Fibroblast of skin of right biceps (primary cell): Measurements from ENCODE around the gene OR51D1.

Experiments used
- DNase-seq: peaks from one replicate; pipeline ENCODE4 v3.0.0-alpha.2; 2013

OR51D1 gene, protein sequence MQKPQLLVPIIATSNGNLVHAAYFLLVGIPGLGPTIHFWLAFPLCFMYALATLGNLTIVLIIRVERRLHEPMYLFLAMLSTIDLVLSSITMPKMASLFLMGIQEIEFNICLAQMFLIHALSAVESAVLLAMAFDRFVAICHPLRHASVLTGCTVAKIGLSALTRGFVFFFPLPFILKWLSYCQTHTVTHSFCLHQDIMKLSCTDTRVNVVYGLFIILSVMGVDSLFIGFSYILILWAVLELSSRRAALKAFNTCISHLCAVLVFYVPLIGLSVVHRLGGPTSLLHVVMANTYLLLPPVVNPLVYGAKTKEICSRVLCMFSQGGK

DNA sequence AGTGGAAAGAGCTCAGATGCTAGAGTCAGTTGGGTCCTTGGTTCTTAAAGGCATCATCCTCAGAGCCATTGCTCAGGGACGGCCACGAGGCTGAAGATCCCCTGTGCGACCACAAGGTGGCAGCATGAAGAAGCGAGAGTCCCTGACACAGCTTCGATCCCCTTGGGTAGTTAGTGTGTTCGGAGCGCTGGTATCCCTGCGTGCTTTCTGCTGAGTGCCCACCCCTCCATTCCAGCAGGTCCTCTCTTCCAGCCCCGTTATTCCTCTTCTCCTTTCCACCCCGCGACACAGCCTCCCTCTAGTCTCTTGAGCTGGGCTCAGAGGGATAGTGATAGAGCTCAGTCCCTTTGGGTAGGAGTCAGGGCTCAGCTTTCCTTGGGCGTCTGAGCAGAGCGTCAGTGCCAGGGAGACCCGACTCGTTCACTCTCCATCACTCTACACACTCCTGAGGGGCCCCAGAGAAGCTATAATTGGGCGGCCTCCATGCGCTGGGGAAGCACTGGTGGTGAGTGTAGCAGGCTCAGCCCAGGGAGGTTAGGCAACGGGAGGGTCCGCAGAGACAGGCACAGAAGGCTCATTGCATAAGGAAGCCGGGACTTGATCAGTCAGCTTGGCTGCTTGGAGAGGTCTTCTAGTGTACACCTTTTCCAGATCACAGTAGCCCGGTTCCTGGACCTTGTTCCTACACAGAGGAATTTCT lies at the start of gene OR51D1:
OR51D1 (plus strand) TSS at position 516 of the 700 bp plus-strand sequence. CDS start 2,314 bp downstream, outside the sequence.
- DNase-seq = peak; percentile 63

DNA sequence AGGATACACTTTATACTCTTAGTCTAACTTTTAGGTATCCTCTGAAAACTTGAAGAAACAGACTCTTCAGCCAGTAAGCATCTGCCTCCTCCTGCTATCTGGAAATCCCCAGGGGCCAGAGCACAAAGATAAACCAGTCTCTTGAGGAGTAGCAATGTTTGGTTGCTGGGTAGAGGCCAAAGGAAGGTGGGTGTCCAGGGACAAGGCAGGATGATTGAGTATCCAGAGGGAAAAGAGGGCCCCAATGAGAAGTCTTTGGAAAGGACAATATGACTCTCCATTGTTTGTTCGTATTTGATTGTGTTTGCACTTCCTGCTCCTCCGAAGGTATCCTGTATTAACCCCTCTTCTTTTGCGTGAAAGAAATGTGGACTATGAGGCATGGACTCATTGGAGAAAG lies 48.3 kb upstream of the OR51D1 start:
- DNase-seq = no peak

DNA sequence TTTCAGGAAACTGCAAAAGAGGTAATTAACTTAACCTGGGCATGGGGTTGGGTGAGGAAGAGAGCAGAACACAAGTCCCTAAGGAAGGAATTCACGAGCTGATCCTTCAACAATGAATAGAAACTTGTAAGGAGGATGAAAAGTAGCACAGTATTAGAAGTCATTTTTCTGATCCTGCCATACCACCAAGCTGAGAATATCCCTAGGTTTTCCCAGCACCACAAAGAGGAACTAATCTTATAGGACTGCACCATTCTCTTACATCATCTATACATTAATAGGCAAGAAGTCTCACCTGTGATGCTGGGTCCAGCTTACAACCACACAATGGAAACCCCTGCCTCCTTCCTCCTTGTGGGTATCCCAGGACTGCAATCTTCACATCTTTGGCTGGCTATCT lies 43.5 kb upstream of the OR51D1 start, which contains the start of gene OR52I1:
OR52I1 (plus strand) TSS at position 301 of the 400 bp plus-strand sequence; CDS start at position 301, 0 bp downstream.
- DNase-seq = no peak

DNA sequence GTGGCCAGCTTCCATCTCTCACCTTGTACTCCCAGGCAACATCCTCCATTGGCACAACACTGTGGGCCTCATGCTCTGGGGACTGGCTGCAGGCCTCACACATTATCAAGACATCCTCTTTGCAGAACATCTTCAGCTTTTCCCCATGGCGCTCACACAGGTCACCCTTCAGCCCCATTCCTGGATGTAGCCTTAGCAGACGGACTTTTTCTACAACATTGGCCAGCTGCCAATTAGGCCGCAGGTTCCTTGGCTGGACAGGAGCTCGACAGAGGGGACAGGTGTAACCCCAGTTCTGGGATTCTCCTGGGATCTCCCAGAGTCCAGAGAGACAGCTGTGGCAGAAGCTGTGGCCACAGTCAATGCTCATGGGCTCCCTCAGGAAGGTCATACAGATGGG lies 32.2 kb upstream of the OR51D1 start:
- DNase-seq = no peak

DNA sequence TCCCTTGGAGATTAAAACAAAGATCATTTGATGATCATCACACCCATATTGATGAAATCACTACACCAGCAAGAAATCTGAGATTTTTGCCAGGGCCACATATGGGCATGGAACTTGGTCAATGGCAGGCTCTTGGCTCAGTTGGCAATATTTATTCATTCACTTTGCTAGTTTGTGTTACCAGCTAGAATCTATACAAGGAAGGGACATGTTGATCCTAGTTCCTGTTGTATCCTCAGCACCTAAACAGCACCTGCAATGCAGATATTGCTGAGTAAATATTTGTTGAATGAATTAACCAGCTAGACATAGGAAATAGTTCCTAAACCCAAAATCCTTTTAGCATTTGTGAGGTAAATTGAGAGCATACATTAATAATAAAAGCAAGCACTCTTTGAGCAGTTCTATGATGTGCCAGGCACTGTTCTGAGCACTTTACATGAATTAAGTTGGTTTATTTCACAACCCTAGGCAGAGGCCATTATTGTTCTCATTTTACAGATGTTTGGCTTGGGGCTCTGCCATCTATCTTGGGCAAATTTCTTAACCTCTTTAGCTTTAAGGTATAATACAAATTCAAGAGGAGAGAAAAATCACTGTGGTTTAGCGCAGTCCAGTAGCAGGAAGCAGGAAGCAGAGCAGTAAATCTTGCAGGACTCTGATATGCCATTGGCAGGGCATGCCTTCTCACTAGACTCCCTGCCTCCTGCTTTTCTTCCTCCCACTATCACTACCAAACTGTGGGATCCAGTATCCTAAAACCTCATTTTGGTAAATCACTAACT lies 30.9 kb upstream of the OR51D1 start:
- no peak for DNase-seq

DNA sequence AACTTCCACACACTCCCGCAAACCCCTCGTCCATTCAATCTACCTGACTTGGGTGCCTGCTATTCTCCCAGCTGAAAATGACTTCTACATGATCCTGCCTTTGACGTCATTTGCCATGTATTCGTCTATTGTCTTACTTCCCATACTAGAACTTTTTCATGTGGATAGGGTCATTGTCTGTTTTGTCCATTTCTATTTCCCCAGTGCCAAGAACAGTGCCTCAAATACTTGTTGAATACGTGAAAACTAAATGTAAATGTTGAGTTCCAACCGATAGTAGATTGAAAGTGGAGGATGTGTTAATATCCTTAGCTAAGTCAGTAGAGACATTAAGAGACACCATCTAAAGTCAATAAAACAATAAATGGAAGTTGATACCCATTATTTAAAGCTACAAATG lies 30.2 kb upstream of the OR51D1 start:
- DNase-seq = no peak

DNA sequence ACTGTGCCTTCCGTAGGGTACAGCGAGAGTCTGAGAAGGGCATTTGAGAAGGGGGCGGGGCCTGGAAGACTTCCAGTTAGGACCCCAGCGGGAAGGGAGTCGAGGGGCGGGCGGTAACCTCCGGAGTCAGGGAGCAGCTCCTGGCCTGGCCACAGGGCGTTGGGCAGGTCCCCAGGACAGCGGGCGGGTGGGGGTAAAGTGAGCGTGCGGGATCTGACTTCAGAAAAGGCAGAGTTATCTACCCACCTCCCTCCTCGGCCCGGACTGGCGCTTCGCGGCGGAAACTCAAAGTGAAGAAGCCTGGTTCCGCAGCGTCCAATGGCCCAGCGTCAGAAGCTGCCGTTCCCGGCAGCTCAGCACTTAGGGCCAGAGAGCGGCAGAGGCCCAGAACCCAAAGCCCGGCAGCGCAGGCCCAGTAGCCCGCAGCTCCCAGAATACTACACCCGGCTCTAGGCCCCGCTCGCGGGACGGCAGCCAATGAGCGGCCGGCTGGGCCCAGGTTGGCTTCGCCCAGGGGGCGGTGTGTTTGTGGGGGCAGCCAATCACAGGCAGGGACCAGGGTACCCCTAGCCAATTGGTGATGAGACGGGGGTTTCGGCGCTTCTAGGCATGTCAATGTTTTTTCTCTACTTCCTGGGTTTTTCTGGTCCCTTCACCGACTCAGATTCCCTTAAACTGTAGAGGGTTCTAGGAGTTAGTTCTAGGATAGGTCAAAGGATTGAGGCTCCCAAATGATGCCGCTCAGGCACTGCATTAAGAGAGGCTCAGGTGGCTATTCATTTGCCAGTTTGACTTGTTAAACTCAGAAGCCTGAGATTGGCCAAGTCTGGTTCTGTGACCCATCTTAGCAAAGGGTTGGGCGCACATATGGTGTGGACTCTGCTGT lies 29.3 kb upstream of the OR51D1 start, which contains the start of gene TRIM68:
TRIM68 (minus strand) TSS at position 451 of the 886 bp plus-strand sequence. CDS start 2,727 bp downstream, outside the sequence.
- DNase-seq = peak; percentile 97

DNA sequence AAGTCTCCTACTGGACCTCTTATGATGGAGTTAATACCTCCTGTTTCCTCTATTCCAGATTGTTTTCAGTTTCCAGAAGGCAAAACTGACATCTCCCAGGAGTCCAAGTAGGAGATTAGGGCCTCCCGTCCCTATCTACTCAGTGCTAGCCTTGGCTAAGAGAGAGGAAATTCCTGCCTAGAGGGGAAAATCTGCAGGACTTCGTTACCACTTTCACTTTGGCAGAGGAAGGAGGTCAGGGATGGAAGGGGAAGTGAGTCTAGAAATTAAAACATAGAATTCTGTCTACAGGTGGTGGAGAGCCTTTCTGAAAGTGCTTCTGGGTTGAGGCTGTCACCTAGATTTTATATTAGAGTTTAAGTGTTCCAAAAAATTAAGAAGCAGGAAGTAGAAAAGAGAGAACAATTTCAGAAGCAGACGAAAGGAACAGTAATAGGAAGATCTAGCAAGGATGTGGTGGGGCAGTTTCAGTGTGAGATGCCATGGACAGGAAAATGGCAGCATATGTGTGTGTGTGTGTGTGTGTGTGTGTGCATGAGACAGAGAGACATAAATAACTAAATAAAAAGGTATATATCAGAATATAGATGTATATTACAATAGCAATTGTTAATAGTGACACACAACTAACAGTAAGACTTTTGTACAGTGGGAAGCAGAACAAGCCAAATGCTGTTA lies 26.9 kb upstream of the OR51D1 start:
- DNase-seq = no peak

DNA sequence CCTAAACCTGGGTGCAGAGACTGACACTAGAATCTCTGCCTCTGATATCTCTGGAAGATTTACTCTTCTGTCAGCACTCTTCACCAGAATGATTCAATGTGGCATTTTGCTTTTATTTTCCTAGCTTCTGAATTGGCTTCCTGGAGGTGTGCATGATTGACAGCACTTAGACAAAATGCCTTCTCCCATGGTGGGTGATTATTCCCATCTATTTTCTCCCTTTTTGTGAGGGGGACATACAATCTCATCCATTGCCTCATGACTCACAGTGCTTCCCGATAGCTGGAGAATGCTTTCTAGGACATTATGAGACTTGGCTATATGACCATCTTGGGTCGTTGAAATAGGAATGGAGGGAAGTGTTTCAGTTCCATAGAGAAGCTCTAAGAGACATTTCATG lies 25.3 kb upstream of the OR51D1 start:
- no peak for DNase-seq

DNA sequence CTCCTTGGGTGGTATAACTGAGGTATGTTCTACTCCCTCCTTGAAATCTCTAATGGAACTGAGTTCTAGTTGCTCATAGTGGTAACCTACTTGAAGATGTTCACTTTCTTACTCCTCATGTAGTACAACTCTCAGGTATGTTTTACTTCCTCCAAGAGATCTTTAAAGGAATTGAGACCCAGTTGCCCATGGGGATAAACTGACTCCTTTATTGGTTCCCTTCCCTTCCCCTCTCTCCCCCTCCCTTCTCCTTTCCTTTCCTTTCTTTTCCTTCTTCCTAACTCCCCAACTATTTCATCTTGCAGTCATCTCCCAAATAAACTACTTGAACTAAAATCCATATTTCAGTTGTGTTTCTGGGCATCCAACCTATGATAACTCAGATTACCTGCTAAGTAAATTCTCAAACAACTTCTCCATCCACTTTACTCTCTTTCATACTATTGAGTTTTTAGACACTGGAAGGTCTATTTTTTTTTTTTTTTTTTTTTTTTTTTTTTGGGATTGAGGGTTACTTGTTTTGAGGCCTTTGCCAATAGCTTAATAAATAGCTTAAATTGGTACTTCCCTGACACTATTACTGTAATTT lies 21.3 kb upstream of the OR51D1 start:
- DNase-seq = no peak

DNA sequence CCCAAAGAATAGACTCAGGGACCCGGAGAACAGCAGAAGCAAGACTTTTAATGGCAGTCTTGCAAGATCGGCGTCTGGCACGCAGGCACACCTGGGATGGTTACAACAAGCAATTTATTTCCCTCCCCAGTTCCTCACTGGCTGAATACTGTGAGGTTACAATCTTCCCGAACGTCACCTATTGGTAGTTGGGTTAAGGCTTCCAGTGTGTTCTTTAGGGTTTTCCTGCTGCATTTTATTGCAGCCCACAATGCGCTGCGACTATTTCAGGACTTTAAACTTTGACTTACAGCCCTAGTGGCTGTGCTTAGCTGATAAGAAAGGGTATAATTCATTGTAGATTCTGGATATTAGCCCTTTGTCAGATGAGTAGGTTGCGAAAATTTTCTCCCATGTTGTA lies 17.8 kb upstream of the OR51D1 start:
- DNase-seq = no peak

DNA sequence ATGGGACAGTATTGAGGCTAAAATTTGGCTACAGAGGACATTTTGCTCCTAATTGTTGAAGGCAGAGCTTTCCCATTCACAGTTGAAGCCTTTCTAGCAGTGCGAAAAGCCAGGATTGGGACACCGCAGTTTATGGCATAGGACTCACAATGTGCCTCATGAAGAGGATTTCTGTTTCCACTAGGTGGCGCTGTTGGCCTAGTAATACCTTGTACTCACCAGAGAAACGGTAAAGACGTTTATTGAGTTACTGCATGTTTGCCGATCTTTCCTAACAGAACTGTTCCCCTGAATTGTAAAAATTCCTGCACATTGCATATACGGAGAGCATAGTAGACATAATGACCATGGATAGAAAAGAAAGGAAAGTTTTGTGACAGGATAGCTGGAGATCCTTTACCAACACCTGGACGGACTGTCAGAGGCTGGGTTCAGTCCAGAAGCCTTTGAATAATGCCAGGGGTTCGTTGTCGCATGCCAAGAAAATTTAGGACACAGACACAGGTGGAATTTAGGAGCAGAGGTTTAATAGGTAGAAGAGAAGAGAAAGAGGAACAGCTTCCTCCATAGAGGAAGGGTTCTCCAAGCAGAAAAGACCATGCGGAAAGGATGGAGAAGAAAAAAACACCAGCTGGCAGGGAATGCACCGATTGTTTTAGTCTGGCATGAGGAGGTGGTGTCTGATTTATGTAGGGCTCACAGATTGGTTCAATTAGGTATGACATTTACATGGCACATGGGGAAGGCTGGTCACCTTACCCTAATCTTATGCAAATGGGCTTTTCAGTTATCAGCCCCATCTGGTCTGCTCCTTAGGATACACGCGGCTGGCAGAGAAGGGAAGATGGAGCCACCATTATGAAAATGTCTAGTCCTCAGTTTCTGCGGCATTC lies 10.8 kb upstream of the OR51D1 start:
- peak; percentile 64 for DNase-seq

DNA sequence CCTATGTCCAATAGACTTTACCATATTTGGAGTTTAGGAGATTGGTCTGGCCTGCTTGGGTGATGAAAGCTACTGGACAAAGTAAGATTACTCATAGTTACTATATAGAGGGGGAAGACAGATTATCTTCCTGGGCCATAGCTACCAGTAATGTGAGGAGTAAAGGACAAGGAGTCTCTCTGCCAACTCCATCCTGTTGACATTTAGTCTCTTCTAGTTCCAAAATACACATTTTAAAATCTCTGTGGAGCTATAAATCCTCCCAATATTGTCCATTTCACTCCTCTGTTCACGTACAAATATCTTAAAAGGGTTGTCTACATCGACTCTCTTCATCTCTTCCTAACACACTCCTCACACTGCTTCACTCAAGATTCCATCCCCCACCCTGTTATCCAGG lies 1.1 kb upstream of the OR51D1 start:
- DNase-seq = no peak

DNA sequence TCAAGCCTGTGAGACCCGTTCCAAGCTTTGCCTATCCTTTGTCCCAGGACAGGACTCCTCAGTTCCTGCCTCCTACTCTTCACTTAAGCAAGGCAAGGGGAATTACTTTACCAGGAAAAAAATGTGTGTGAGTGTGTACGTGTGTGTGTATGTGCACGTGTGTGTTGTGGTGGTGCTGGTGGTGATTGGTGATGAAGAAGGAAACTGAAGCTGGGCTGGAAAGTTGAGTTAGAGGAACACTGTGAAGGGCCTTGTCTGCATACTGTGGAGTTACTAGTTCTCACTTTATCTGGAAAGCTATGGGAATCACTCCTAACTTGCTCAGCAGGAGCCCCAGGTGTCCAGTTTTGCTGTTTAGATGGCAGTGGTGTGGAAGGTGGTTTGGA lies 378 bp downstream of the OR51D1 start:
- DNase-seq = no peak

DNA sequence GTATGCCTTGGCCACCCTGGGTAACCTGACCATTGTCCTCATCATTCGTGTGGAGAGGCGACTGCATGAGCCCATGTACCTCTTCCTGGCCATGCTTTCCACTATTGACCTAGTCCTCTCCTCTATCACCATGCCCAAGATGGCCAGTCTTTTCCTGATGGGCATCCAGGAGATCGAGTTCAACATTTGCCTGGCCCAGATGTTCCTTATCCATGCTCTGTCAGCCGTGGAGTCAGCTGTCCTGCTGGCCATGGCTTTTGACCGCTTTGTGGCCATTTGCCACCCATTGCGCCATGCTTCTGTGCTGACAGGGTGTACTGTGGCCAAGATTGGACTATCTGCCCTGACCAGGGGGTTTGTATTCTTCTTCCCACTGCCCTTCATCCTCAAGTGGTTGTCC lies 2.7 kb downstream of the OR51D1 start:
- DNase-seq = no peak

DNA sequence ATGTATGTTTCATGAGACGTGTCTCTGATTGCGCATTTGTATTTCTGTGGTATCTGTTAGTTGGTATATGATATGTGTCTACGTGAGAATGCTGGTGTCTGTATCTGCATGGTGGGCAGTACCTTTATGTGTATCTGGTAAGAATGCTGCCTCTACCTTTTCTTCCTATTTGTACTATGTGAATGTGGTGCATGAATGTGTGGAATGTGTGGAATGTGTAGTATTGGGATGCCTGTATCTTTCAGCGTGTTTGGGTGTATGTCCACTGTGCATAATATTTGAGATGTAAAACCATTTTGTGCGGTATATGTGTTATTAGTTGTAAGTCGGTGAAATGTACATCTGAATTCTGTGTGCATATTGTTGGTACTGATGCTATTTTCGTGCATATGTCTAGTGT lies 4.2 kb downstream of the OR51D1 start:
- no peak for DNase-seq

DNA sequence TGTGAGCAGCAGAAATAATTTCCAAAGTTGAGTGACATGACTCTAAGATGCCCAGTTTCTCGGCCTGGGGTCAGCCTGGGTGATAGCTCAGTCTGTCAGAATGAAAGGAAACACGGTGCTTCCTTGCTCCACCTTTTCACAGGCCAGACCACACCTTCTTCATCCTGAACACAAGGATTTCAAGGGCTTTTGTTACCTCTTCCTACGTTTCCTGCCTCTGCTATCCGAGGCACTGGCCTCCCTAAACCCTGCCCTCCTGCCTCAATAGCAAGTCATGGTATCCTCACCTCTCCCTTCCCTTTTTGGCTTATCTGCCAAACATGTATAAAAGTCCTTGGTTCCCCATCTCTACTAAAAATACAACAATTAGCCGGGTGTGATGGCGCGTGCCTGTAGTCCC lies 4.8 kb downstream of the OR51D1 start:
- no peak for DNase-seq

DNA sequence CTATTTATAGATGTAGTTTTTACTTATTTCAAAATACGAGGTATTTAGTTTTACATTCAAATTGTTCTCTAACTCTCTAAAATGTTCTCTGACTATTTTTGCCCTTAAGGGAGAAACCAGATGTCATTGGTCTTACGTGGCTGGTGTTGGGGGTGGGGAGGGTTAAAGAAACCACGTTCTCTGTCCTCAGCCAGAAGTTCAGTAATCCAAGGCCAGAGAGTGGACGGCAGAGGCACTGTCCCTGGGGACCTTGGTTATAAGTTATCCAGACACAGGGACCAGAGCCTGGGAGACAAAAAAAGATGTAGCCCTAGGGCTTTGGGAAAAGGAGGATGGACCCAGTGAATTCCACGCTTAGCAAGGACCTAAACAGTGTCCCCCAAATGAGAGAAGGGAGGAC lies 5.8 kb downstream of the OR51D1 start:
- no peak for DNase-seq

DNA sequence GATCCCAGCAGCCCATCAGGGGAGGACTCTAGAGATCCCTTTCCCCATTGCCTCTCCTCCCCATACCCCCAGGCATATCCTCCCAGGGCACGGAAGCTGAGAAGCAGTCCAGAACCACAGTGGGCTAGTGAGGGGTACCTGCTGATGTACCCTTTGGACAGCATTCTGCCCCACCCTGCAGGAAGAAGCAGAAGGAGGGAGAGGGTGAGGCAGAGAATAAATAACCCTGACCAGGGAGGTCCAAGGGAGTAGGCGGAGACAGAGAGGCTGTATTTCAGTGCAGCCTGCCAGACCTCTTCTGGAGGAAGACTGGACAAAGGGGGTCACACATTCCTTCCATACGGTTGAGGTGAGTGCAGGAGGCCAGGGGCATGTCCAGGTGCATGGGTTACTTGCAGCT lies 6.4 kb downstream of the OR51D1 start, which contains the start of gene OR51E1:
OR51E1 (plus strand) TSS at position 301 of the 400 bp plus-strand sequence. CDS start 8,545 bp downstream, outside the sequence.
- no peak for DNase-seq

DNA sequence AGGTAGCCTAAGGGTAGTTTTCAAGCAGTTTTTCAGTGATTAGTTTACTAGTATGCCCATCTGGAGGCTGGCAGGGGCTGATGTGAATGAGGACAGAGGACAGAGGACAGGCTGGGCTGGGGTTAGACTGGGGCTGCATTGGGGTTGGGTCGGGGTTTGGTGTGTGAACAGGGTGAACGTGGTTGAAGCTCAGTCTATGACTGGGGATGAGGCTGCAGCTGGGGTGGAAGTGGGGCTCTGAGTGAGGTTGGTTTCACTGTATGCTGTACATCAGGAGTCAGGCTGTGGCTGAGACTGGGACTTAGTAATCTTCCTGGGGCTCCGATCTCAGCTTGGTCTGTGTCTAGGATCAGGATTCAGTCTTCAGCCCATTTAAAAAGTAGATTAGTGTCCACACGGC lies 7.0 kb downstream of the OR51D1 start:
- no peak for DNase-seq
